B cell (primary cell): ENCODE results near the gene MAD1L1. TPM values are rescaled to one million over a fixed set of nuclear protein-coding genes. Genes with fewer than 3 reads are reported as not detected.

Source experiments
- ATAC-seq: fragments of 200-7000 bp; cut with Tn5 transposase; one replicate; pipeline ENCODE4 v1.10.0; 2021; ENCODE audit warnings: low read depth, mild to moderate bottlenecking, moderate number of reproducible peaks, moderate library complexity
- CTCF ChIA-PET: fragments of 350-600 bp; sonication (Branson Sonifier 250); formaldehyde crosslinking; loops from one replicate; lab custom pipeline; 2021; ENCODE audit warnings: antibody characterized with exemption, inconsistent platforms; lab: Charles Lee
- POLR2A ChIA-PET: fragments of 350-600 bp; sonication (Branson Sonifier 250); formaldehyde crosslinking; loops from one replicate; lab custom pipeline; 2021; ENCODE audit warnings: antibody characterized with exemption; lab: Charles Lee
- DNase-seq: peaks from one replicate; pipeline ENCODE4 v3.0.0; 2013
- H2AFZ ChIP-seq: 2 replicates; pipeline ENCODE4 v1.6.1; 2012; ENCODE audit warnings: mild to moderate bottlenecking, low read depth, low read length; ENCODE audit not compliant: insufficient read depth, poor library complexity, severe bottlenecking
- H3K27ac ChIP-seq, 2 donors: 1 replicate in 1 of 2; 2 replicates in 1 of 2; pipeline ENCODE4 v1.5.1; 2012 to 2013; ENCODE audit warnings: low read length in 2 of 2, mild to moderate bottlenecking in 2 of 2, moderate library complexity in 1 of 2
- H3K27me3 ChIP-seq, 4 experiments: fragments of 200-600 bp in 1 of 4; sonication (generic) in 1 of 4; replicated peaks in 1 of 4; 1 replicate in 2 of 4; 2 replicates in 2 of 4; pipeline versions ENCODE4 v1.6.1 to v1.7.0; 2013 to 2016; ENCODE audit warnings: low read length in 3 of 4, mild to moderate bottlenecking in 2 of 4, mixed read lengths in 1 of 4, moderate library complexity in 1 of 4; ENCODE audit not compliant: insufficient read depth in 4 of 4, control insufficient read depth in 3 of 4; ENCODE audit errors: control extremely low read depth in 1 of 4
- H3K36me3 ChIP-seq, 2 experiments: replicated peaks in 1 of 2; 1 replicate in 1 of 2; 2 replicates in 1 of 2; pipeline versions ENCODE4 v1.6.1 to v1.7.1; 2013; ENCODE audit warnings: low read length in 1 of 2; ENCODE audit not compliant: insufficient read depth in 2 of 2, control insufficient read depth in 1 of 2; ENCODE audit errors: control extremely low read depth in 1 of 2, extremely low read depth in 1 of 2
- H3K4me1 ChIP-seq, 2 donors: fragments of 200-600 bp in 1 of 2; sonication (generic) in 1 of 2; 1 replicate in 1 of 2; 2 replicates in 1 of 2; pipeline versions ENCODE4 v1.5.1 to v1.6.1; 2013 to 2017; ENCODE audit warnings: low read length in 2 of 2; ENCODE audit not compliant: control insufficient read depth in 2 of 2, insufficient read depth in 2 of 2
- H3K4me2 ChIP-seq: replicated peaks from 2 replicates; pipeline ENCODE3; 2012; ENCODE audit warnings: mild to moderate bottlenecking, low read depth, low read length; ENCODE audit not compliant: poor library complexity, severe bottlenecking
- H3K4me3 ChIP-seq, 5 experiments: fragments of 200-600 bp in 1 of 5; sonication (generic) in 1 of 5; 1 replicate in 3 of 5; 2 replicates in 2 of 5; pipeline versions ENCODE4 v1.5.1 to v1.7.0; 2011 to 2016; ENCODE audit warnings: low read length in 4 of 5, mild to moderate bottlenecking in 4 of 5, low read depth in 2 of 5, control low read depth in 1 of 5, moderate library complexity in 1 of 5; ENCODE audit not compliant: insufficient read depth in 1 of 5; ENCODE audit errors: control extremely low read depth in 1 of 5, extremely low read depth in 1 of 5
- H3K79me2 ChIP-seq: fragments of 200-600 bp; sonication (generic); one replicate; pipeline ENCODE4 v1.6.0; 2016; ENCODE audit warnings: low read length; ENCODE audit not compliant: control insufficient read depth, insufficient read depth
- H3K9ac ChIP-seq: fragments of 200-600 bp; sonication (generic); 2 replicates; pipeline ENCODE4 v1.6.1; 2017; ENCODE audit warnings: mild to moderate bottlenecking, low read length, moderate library complexity
- H3K9me3 ChIP-seq, 3 donors: one replicate each; pipeline versions ENCODE4 v1.6.1 to v1.7.1; 2013; ENCODE audit warnings: low read length in 2 of 3; ENCODE audit not compliant: control insufficient read depth in 2 of 3, insufficient read depth in 1 of 3; ENCODE audit errors: control extremely low read depth in 1 of 3
- H4K20me1 ChIP-seq: 2 replicates; pipeline ENCODE4 v1.6.0; 2012; ENCODE audit warnings: mild to moderate bottlenecking, low read length; ENCODE audit not compliant: insufficient read depth, control insufficient read depth, poor library complexity, severe bottlenecking
- H3K27ac Mint-ChIP-seq: one replicate; pipeline ENCODE4 v1.8.0; 2021; ENCODE audit warnings: mixed read lengths
- H3K27me3 Mint-ChIP-seq: one replicate; pipeline ENCODE4 v1.8.0; 2021; ENCODE audit warnings: mixed read lengths
- H3K4me1 Mint-ChIP-seq: one replicate; pipeline ENCODE4 v1.8.0; 2021; ENCODE audit warnings: mixed read lengths
- H3K4me3 Mint-ChIP-seq: one replicate; pipeline ENCODE4 v1.8.0; 2021; ENCODE audit warnings: mixed read lengths
- H3K9me3 Mint-ChIP-seq: one replicate; pipeline ENCODE4 v1.8.0; 2022; ENCODE audit warnings: mixed read lengths; ENCODE audit not compliant: insufficient read depth
- CTCF ChIP-seq: fragments of 200-600 bp; IDR thresholded peaks from one replicate; pipeline ENCODE4 v1.8.0; 2022; ENCODE audit warnings: antibody characterized with exemption, mild to moderate bottlenecking
- EZH2 ChIP-seq: IDR thresholded peaks from 2 replicates; pipeline ENCODE4 v1.6.1; 2012; ENCODE audit warnings: borderline replicate concordance, low read depth, mild to moderate bottlenecking, moderate library complexity, low read length; ENCODE audit not compliant: insufficient read depth, poor library complexity, severe bottlenecking
- WGBS: methylation state at CpG from one replicate; pipeline ENCODE4 v1.1.5; 2013; ENCODE audit warnings: missing lambda C conversion rate; ENCODE audit not compliant: insufficient coverage; 5-methylcytosine and 5-hydroxymethylcytosine counted together
- intact Hi-C: fragments of 100-400 bp; cut with micrococcal nuclease; formaldehyde crosslinking; loops from one replicate; pipeline ENCODE4 v1.10.0; 2022
- polyA plus RNA-seq: library from polyadenylated mRNA; depleted of rRNA; stranded (reverse); fragments of >200 nt; gene quantifications from 2 replicates; pipeline ENCODE4 v1.2.3, GENCODE V29; 2012
- total RNA-seq, 2 donors: library from RNA; stranded (reverse); fragments of 120-200 nt in 1 of 2; gene quantifications; 1 replicate in 1 of 2; 2 replicates in 1 of 2; pipeline versions ENCODE4 v1.2.3 to v1.2.4, GENCODE V29; 2013 to 2022

Gene MAD1L1
- total and polyA plus RNA-seq, 2 donors (not counting 1 experiment from before 2014, with no cell fraction given) = 86.7 to 110 TPM

GRCh38 chr7:1893451-1893850, 339.3 kb downstream of the MAD1L1 start:
- ChIA-PET CTCF (interaction anchor here (0.5 kb wide), 1 partner anchor 152 kb away, joined by 3 read pairs; no protein-coding TSS in a partner anchor), POLR2A (no interaction called here)
- intact Hi-C loops = no loop called here
- WGBS = 97% methylated on average over 5 of the region's 5 CpGs
- Histone ChIP-seq H3K36me3 (peaks cover 0 to 45% of the 10 kb centered on the region in 2 experiments), H3K4me2 (no peak overlapping the region), H3K27ac (no peak overlapping the region), H3K27me3 (no peaks in the 10 kb centered on the region), H2AFZ (no peak overlapping the region), H4K20me1 (peaks cover 28% of the 10 kb centered on the region), H3K4me3 (no peak overlapping the region), H3K9ac (no peak overlapping the region), H3K4me1 (no peaks in the 10 kb centered on the region), H3K79me2 (peaks cover 8% of the 10 kb centered on the region), H3K9me3 (peaks cover 0 to 3% (median 0%) of the 10 kb centered on the region in 3 donors)
- TF ChIP-seq EZH2 (no peak), CTCF (no peak)
- DNase-seq (no peak), ATAC-seq (no peak)
- no peaks in the 10 kb centered on the region for H3K27me3 Mint-ChIP-seq
- H3K4me3 Mint-ChIP-seq = no peak overlapping the region
- H3K27ac Mint-ChIP-seq = no peak overlapping the region
- no peaks in the 10 kb centered on the region for H3K4me1 Mint-ChIP-seq
- no peaks in the 10 kb centered on the region for H3K9me3 Mint-ChIP-seq

- Histone ChIP-seq H3K4me1 (no peaks in the 10 kb centered on the region), H3K9ac (no peak overlapping the region), H3K36me3 (peaks cover 0 to 46% of the 10 kb centered on the region in 2 experiments), H3K4me2 (no peak overlapping the region), H3K27ac (no peak overlapping the region), H3K79me2 (peaks cover 8% of the 10 kb centered on the region), H2AFZ (no peak overlapping the region), H4K20me1 (peaks cover 28% of the 10 kb centered on the region), H3K9me3 (peaks cover 0 to 4% (median 0%) of the 10 kb centered on the region in 3 donors), H3K27me3 (no peaks in the 10 kb centered on the region), H3K4me3 (no peak overlapping the region)
- POLR2A ChIA-PET = no interaction called here
- CTCF ChIA-PET = no interaction called here
- intact Hi-C loops = no loop called here
- no peak for DNase-seq
- 98% methylated on average over 9 of the region's 11 CpGs for WGBS
- Mint-ChIP-seq H3K27me3 (no peaks in the 10 kb centered on the region), H3K4me1 (no peaks in the 10 kb centered on the region), H3K27ac (no peak overlapping the region), H3K4me3 (no peak overlapping the region), H3K9me3 (no peaks in the 10 kb centered on the region)
- no peak for TF ChIP-seq CTCF
- TF ChIP-seq EZH2 = no peak
- no peak for ATAC-seq
These were observed 339.7 kb downstream of the MAD1L1 start for GRCh38 chr7:1893036-1893435.
